WTC11 (cell line): ENCODE measurements around the gene PCBP3. TPM values are rescaled to one million over a fixed set of nuclear protein-coding genes. Genes with fewer than 3 reads are reported as not detected.

ENCODE experiments used
- ATAC-seq: fragments of 200-7000 bp; cut with Tn5 transposase; 2 replicates; pipeline ENCODE4 v1.10.0; 2021; ENCODE audit warnings: mild to moderate bottlenecking, moderate library complexity
- CTCF ChIA-PET: fragments of 300-600 bp; sonication (Branson Sonifier 250); formaldehyde crosslinking; loops from one replicate; lab custom pipeline; 2021; ENCODE audit warnings: antibody characterized with exemption; lab: Charles Lee
- POLR2A ChIA-PET: fragments of 350-600 bp; sonication (Branson Sonifier 250); formaldehyde crosslinking; loops from one replicate; lab custom pipeline; 2021; ENCODE audit warnings: antibody characterized with exemption; lab: Charles Lee
- DNase-seq: peaks from one replicate; pipeline ENCODE4 v3.0.0; 2021; ENCODE audit warnings: low spot score
- H3K27ac Mint-ChIP-seq: 2 replicates; pipeline ENCODE4 v1.8.0; 2021; ENCODE audit warnings: mixed read lengths
- H3K27me3 Mint-ChIP-seq: 2 replicates; pipeline ENCODE4 v1.8.0; 2021; ENCODE audit warnings: low read depth, mild to moderate bottlenecking, moderate library complexity, mixed read lengths
- H3K36me3 Mint-ChIP-seq: 2 replicates; pipeline ENCODE4 v1.8.0; 2021; ENCODE audit warnings: mixed read lengths
- H3K4me1 Mint-ChIP-seq: 2 replicates; pipeline ENCODE4 v1.8.0; 2022; ENCODE audit warnings: mixed read lengths
- H3K4me3 Mint-ChIP-seq: 2 replicates; pipeline ENCODE4 v1.8.0; 2021; ENCODE audit warnings: mild to moderate bottlenecking, moderate library complexity, mixed read lengths
- H3K9me3 Mint-ChIP-seq: 2 replicates; pipeline ENCODE4 v1.8.0; 2021; ENCODE audit warnings: mixed read lengths
- E2F5 ChIP-seq: sonication (generic); formaldehyde crosslinking; IDR thresholded peaks from 2 replicates; pipeline ENCODE4 v1.8.1; 2022; ENCODE audit warnings: mild to moderate bottlenecking, moderate library complexity, missing genetic modification reagents
- EMX1 ChIP-seq: fragments of 250-450 bp; sonication (Bioruptor Pico); IDR thresholded peaks from 2 replicates; pipeline ENCODE4 v1.8.0; 2021; ENCODE audit warnings: mild to moderate bottlenecking
- FOXJ3 ChIP-seq: sonication (generic); formaldehyde crosslinking; IDR thresholded peaks from 2 replicates; pipeline ENCODE4 v1.9.0; 2021; ENCODE audit warnings: missing genetic modification reagents, mild to moderate bottlenecking, borderline replicate concordance
- FOXK1 ChIP-seq: sonication (generic); formaldehyde crosslinking; IDR thresholded peaks from 2 replicates; pipeline ENCODE4 v1.8.0; 2022; ENCODE audit warnings: mild to moderate bottlenecking, moderate library complexity, missing genetic modification reagents
- JUN ChIP-seq: sonication (generic); formaldehyde crosslinking; IDR thresholded peaks from 2 replicates; pipeline ENCODE4 v1.8.0; 2023; ENCODE audit warnings: mild to moderate bottlenecking, missing genetic modification reagents
- KAT7 ChIP-seq: sonication (generic); formaldehyde crosslinking; IDR thresholded peaks from 2 replicates; pipeline ENCODE4 v1.8.1; 2023; ENCODE audit warnings: missing genetic modification reagents, mild to moderate bottlenecking, borderline replicate concordance
- MXD4 ChIP-seq: fragments of 250-450 bp; sonication (Bioruptor Pico); IDR thresholded peaks from 2 replicates; pipeline ENCODE4 v1.8.0; 2021; ENCODE audit warnings: mild to moderate bottlenecking, moderate library complexity, borderline replicate concordance
- NR1H2 ChIP-seq: sonication (generic); formaldehyde crosslinking; IDR thresholded peaks from 2 replicates; pipeline ENCODE4 v1.9.0; 2021; ENCODE audit warnings: mild to moderate bottlenecking, moderate library complexity, missing genetic modification reagents
- NR2C2 ChIP-seq: sonication (generic); formaldehyde crosslinking; IDR thresholded peaks from 2 replicates; pipeline ENCODE4 v1.8.0; 2022; ENCODE audit warnings: mild to moderate bottlenecking, missing genetic modification reagents
- NR3C1 ChIP-seq: sonication (generic); formaldehyde crosslinking; conservative IDR thresholded peaks from 2 replicates; pipeline ENCODE4 v1.8.1; 2023; ENCODE audit warnings: low read depth, mild to moderate bottlenecking, missing genetic modification reagents
- OVOL2 ChIP-seq: fragments of 250-450 bp; sonication (Bioruptor Pico); IDR thresholded peaks from 2 replicates; pipeline ENCODE4 v1.9.0; 2021; ENCODE audit warnings: mild to moderate bottlenecking, borderline replicate concordance
- RELA ChIP-seq: sonication (generic); formaldehyde crosslinking; IDR thresholded peaks from 2 replicates; pipeline ENCODE4 v1.8.1; 2022; ENCODE audit warnings: missing genetic modification reagents, mild to moderate bottlenecking, borderline replicate concordance
- SMAD4 ChIP-seq: sonication (generic); formaldehyde crosslinking; IDR thresholded peaks from 2 replicates; pipeline ENCODE4 v1.8.0; 2022; ENCODE audit warnings: mild to moderate bottlenecking, missing genetic modification reagents
- SOX15 ChIP-seq: fragments of 250-450 bp; sonication (Bioruptor Pico); IDR thresholded peaks from 2 replicates; pipeline ENCODE4 v1.9.0; 2021; ENCODE audit warnings: mild to moderate bottlenecking
- SP1 ChIP-seq: sonication (generic); formaldehyde crosslinking; conservative IDR thresholded peaks from 2 replicates; pipeline ENCODE4 v1.8.1; 2022; ENCODE audit warnings: missing genetic modification reagents
- USF1 ChIP-seq: sonication (generic); formaldehyde crosslinking; IDR thresholded peaks from 2 replicates; pipeline ENCODE4 v1.8.0; 2022; ENCODE audit warnings: mild to moderate bottlenecking, missing genetic modification reagents
- ZNF121 ChIP-seq: sonication (generic); formaldehyde crosslinking; IDR thresholded peaks from 2 replicates; pipeline ENCODE4 v1.8.0; 2023; ENCODE audit warnings: missing genetic modification reagents
- ZNF138 ChIP-seq: sonication (generic); formaldehyde crosslinking; conservative IDR thresholded peaks from 2 replicates; pipeline ENCODE4 v1.8.1; 2022; ENCODE audit warnings: mild to moderate bottlenecking, moderate library complexity, missing genetic modification reagents
- ZNF219 ChIP-seq: sonication (generic); formaldehyde crosslinking; IDR thresholded peaks from 2 replicates; pipeline ENCODE4 v1.8.0; 2023; ENCODE audit warnings: missing genetic modification reagents, mild to moderate bottlenecking, borderline replicate concordance
- ZNF416 ChIP-seq: fragments of 250-450 bp; sonication (Bioruptor Pico); IDR thresholded peaks from 2 replicates; pipeline ENCODE4 v1.9.0; 2021; ENCODE audit warnings: mild to moderate bottlenecking, inconsistent platforms
- total RNA-seq: library from RNA; stranded (reverse); gene quantifications from 3 replicates; pipeline ENCODE4 v1.2.3, GENCODE V29; 2021
- TF ChIP-seq, protein P1 (sequence below): sonication (generic); formaldehyde crosslinking; IDR thresholded peaks from 2 replicates; pipeline ENCODE4 v1.8.0; 2023; ENCODE audit warnings: mild to moderate bottlenecking, missing genetic modification reagents
- TF ChIP-seq, protein P2 (sequence below): sonication (generic); formaldehyde crosslinking; IDR thresholded peaks from 2 replicates; pipeline ENCODE4 v1.8.1; 2022; ENCODE audit warnings: low read depth, missing genetic modification reagents, borderline replicate concordance
- TF ChIP-seq, protein P3 (sequence below): sonication (generic); formaldehyde crosslinking; IDR thresholded peaks from 2 replicates; pipeline ENCODE4 v1.8.0; 2023; ENCODE audit warnings: missing genetic modification reagents, mild to moderate bottlenecking, borderline replicate concordance

The PCBP3 gene
- total RNA-seq, 1 experiment from 2014 or later: 8.5 TPM

DNA sequence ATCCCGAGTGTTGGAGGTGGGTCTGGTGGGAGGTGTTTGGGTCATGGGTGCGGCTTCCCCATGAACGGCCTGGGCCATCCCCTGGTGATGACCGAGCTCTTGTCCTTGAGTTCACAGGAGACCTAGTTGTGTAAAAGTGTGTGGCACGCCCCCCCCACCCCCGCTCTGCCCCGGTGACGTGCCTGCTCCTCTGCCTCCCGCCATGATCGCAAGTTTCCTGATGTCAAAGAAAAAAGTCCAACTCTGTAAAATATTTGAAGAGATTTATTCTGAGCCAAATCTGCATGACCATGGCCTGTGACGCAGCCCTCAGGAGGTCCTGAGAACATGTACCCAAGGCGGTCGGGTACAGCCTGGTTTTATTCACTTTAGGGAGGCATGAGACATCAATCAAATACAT, 212.9 kb downstream of the PCBP3 start:
- peaks cover 2% of the 10 kb centered on the region; the same call in 1 of the 2 replicates for H3K27me3 Mint-ChIP-seq
- POLR2A ChIA-PET: no interaction called here
- TF ChIP-seq SP1 (CRISPR knock-in tag) (no peak), USF1 (no peak), ZNF416 (CRISPR knock-in tag) (no peak), ZNF121 (CRISPR knock-in tag) (no peak), SOX15 (no peak), ZNF219 (no peak), KAT7 (CRISPR knock-in tag) (no peak), NR2C2 (CRISPR knock-in tag) (no peak), NR3C1 (no peak), JUN (no peak), MXD4 (no peak), OVOL2 (CRISPR knock-in tag) (no peak)
- no peaks in the 10 kb centered on the region for H3K36me3 Mint-ChIP-seq
- CTCF ChIA-PET: interaction anchor here (1.2 kb wide), 1 partner anchor 24 kb away, joined by 4 read pairs; no protein-coding TSS in a partner anchor
- H3K27ac Mint-ChIP-seq: no peak overlapping the region
- peaks cover 38% of the 10 kb centered on the region for H3K4me1 Mint-ChIP-seq
- no peaks in the 10 kb centered on the region for H3K9me3 Mint-ChIP-seq
- ATAC-seq (no peak), DNase-seq (no peak)
- H3K4me3 Mint-ChIP-seq: no peak overlapping the region

DNA sequence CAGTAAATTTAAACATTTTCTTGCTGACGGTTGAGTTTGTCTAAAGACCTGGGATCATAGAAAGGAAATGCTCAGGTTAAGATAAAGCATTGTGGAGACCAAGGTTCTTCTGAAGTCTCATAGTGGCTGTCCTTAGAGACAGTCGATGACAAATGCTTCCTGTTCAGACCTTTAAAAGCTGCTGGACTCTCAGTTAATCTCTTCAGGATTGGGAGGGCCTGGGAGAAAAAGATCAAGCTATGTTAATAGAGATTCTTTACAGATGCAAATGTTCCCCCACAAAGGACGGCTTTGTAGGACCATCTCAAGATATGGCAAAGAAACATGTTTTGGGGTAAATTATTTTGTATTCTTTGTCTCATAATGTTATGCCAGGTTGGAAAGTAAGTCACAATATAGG, 213.4 kb downstream of the PCBP3 start:
- Mint-ChIP-seq H3K27ac (no peak overlapping the region), H3K36me3 (no peaks in the 10 kb centered on the region), H3K9me3 (no peaks in the 10 kb centered on the region), H3K27me3 (peaks cover 2% of the 10 kb centered on the region; the same call in 1 of the 2 replicates), H3K4me1 (peaks cover 38% of the 10 kb centered on the region), H3K4me3 (no peak overlapping the region)
- TF ChIP-seq SMAD4 (CRISPR knock-in tag): no peak
- no peak for TF ChIP-seq NR1H2
- TF ChIP-seq EMX1 (CRISPR knock-in tag): no peak
- TF ChIP-seq FOXJ3 (CRISPR knock-in tag): no peak
- TF ChIP-seq, protein P1, sequence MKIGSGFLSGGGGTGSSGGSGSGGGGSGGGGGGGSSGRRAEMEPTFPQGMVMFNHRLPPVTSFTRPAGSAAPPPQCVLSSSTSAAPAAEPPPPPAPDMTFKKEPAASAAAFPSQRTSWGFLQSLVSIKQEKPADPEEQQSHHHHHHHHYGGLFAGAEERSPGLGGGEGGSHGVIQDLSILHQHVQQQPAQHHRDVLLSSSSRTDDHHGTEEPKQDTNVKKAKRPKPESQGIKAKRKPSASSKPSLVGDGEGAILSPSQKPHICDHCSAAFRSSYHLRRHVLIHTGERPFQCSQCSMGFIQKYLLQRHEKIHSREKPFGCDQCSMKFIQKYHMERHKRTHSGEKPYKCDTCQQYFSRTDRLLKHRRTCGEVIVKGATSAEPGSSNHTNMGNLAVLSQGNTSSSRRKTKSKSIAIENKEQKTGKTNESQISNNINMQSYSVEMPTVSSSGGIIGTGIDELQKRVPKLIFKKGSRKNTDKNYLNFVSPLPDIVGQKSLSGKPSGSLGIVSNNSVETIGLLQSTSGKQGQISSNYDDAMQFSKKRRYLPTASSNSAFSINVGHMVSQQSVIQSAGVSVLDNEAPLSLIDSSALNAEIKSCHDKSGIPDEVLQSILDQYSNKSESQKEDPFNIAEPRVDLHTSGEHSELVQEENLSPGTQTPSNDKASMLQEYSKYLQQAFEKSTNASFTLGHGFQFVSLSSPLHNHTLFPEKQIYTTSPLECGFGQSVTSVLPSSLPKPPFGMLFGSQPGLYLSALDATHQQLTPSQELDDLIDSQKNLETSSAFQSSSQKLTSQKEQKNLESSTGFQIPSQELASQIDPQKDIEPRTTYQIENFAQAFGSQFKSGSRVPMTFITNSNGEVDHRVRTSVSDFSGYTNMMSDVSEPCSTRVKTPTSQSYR (CRISPR knock-in tag): no peak
- TF ChIP-seq FOXK1 (CRISPR knock-in tag): no peak
- TF ChIP-seq, protein P2, sequence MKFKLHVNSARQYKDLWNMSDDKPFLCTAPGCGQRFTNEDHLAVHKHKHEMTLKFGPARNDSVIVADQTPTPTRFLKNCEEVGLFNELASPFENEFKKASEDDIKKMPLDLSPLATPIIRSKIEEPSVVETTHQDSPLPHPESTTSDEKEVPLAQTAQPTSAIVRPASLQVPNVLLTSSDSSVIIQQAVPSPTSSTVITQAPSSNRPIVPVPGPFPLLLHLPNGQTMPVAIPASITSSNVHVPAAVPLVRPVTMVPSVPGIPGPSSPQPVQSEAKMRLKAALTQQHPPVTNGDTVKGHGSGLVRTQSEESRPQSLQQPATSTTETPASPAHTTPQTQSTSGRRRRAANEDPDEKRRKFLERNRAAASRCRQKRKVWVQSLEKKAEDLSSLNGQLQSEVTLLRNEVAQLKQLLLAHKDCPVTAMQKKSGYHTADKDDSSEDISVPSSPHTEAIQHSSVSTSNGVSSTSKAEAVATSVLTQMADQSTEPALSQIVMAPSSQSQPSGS (CRISPR knock-in tag): no peak
- no peak for TF ChIP-seq ZNF138 (CRISPR knock-in tag)
- TF ChIP-seq MXD4: no peak
- ChIA-PET CTCF (interaction anchor here (1.2 kb wide), 1 partner anchor 24 kb away, joined by 4 read pairs; no protein-coding TSS in a partner anchor), POLR2A (no interaction called here)
- ATAC-seq (no peak), DNase-seq (no peak)

DNA sequence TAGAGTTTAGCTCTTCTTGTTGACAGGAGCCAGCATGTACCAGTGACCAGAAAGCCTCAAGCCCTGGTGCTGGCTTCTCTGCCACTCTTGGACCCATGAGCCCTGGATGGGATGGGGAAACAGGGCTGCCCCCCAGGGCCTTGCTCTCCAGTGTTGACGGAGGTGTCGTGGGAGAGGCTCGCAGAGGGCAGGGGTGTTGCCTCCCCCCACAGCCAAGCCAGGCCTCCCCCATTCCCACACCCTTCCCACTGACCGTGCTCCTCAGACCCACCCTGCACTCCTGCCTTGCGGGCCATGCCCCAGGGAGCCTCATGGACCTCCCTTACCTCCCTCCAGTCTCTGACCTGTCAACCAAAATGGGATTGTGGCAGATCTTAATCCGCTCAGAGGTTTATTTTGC, 214.2 kb downstream of the PCBP3 start:
- Mint-ChIP-seq H3K27me3 (peaks cover 2% of the 10 kb centered on the region; the same call in 1 of the 2 replicates), H3K27ac (peak overlapping the region; percentile 32; the same call in 1 of the 2 replicates), H3K36me3 (no peaks in the 10 kb centered on the region), H3K9me3 (no peaks in the 10 kb centered on the region), H3K4me1 (peaks cover 38% of the 10 kb centered on the region), H3K4me3 (no peak overlapping the region)
- DNase-seq: no peak
- POLR2A ChIA-PET: no interaction called here
- ATAC-seq: no peak
- CTCF ChIA-PET: interaction anchor here (1.2 kb wide), 1 partner anchor 23 kb away, joined by 4 read pairs; no protein-coding TSS in a partner anchor
- TF ChIP-seq, protein P3, sequence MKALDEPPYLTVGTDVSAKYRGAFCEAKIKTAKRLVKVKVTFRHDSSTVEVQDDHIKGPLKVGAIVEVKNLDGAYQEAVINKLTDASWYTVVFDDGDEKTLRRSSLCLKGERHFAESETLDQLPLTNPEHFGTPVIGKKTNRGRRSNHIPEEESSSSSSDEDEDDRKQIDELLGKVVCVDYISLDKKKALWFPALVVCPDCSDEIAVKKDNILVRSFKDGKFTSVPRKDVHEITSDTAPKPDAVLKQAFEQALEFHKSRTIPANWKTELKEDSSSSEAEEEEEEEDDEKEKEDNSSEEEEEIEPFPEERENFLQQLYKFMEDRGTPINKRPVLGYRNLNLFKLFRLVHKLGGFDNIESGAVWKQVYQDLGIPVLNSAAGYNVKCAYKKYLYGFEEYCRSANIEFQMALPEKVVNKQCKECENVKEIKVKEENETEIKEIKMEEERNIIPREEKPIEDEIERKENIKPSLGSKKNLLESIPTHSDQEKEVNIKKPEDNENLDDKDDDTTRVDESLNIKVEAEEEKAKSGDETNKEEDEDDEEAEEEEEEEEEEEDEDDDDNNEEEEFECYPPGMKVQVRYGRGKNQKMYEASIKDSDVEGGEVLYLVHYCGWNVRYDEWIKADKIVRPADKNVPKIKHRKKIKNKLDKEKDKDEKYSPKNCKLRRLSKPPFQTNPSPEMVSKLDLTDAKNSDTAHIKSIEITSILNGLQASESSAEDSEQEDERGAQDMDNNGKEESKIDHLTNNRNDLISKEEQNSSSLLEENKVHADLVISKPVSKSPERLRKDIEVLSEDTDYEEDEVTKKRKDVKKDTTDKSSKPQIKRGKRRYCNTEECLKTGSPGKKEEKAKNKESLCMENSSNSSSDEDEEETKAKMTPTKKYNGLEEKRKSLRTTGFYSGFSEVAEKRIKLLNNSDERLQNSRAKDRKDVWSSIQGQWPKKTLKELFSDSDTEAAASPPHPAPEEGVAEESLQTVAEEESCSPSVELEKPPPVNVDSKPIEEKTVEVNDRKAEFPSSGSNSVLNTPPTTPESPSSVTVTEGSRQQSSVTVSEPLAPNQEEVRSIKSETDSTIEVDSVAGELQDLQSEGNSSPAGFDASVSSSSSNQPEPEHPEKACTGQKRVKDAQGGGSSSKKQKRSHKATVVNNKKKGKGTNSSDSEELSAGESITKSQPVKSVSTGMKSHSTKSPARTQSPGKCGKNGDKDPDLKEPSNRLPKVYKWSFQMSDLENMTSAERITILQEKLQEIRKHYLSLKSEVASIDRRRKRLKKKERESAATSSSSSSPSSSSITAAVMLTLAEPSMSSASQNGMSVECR (CRISPR knock-in tag): no peak
- TF ChIP-seq E2F5: no peak
- TF ChIP-seq RELA (CRISPR knock-in tag): no peak
